ENCODE results near the gene TREH. TPM values are rescaled to one million over a fixed set of nuclear protein-coding genes. Genes with fewer than 3 reads are reported as not detected.

The TREH gene
- total and polyA plus RNA-seq, 2 of the 8 experiments (the other 6 are each of a cell fraction or from before 2014, with no cell fraction given), result 0.03 TPM; not detected in 1

DNA sequence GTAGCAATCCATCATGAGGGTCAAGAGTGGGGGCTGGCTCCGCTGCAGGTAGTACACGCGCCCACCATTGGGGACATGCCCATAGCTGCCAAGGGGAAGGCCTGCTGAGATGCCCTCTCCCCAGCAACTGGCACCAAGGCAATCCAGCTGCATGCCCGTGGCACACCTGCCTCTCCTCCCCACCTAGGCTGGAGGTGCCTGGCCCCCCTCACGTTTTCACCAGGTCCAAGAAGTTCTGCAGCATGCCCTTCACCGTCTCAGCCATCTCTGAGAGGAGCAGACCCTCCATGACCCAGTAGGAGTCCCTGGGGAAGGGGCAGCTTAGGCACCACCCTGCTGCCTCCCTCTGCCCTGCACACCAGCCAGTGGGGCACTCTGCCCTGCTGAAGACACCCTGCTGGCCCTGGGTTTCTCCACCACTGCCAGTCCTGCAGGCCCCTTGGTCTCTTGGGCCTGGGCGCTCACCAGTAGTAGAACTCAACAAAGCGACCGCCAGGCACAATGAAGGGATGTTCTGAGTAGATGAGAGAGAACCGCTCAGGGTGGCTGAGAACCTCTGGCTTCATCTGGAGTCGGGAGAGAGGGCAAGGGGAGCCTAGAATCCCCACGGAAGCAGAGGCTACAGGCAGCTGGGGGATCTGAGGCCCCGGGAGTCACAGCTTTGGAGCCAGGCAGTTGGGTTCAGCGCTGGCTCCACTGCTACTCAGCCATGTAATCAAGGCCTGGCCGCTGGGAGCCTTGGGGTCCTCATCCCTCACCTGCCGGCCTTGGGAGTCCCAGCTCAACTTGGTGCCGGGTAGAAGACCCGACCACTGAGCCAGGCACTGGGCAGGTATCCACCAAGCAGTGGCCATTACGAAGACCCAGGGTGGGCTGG, 17.8 kb downstream of the TREH start (continued):
- TF ChIP-seq, protein P1, sequence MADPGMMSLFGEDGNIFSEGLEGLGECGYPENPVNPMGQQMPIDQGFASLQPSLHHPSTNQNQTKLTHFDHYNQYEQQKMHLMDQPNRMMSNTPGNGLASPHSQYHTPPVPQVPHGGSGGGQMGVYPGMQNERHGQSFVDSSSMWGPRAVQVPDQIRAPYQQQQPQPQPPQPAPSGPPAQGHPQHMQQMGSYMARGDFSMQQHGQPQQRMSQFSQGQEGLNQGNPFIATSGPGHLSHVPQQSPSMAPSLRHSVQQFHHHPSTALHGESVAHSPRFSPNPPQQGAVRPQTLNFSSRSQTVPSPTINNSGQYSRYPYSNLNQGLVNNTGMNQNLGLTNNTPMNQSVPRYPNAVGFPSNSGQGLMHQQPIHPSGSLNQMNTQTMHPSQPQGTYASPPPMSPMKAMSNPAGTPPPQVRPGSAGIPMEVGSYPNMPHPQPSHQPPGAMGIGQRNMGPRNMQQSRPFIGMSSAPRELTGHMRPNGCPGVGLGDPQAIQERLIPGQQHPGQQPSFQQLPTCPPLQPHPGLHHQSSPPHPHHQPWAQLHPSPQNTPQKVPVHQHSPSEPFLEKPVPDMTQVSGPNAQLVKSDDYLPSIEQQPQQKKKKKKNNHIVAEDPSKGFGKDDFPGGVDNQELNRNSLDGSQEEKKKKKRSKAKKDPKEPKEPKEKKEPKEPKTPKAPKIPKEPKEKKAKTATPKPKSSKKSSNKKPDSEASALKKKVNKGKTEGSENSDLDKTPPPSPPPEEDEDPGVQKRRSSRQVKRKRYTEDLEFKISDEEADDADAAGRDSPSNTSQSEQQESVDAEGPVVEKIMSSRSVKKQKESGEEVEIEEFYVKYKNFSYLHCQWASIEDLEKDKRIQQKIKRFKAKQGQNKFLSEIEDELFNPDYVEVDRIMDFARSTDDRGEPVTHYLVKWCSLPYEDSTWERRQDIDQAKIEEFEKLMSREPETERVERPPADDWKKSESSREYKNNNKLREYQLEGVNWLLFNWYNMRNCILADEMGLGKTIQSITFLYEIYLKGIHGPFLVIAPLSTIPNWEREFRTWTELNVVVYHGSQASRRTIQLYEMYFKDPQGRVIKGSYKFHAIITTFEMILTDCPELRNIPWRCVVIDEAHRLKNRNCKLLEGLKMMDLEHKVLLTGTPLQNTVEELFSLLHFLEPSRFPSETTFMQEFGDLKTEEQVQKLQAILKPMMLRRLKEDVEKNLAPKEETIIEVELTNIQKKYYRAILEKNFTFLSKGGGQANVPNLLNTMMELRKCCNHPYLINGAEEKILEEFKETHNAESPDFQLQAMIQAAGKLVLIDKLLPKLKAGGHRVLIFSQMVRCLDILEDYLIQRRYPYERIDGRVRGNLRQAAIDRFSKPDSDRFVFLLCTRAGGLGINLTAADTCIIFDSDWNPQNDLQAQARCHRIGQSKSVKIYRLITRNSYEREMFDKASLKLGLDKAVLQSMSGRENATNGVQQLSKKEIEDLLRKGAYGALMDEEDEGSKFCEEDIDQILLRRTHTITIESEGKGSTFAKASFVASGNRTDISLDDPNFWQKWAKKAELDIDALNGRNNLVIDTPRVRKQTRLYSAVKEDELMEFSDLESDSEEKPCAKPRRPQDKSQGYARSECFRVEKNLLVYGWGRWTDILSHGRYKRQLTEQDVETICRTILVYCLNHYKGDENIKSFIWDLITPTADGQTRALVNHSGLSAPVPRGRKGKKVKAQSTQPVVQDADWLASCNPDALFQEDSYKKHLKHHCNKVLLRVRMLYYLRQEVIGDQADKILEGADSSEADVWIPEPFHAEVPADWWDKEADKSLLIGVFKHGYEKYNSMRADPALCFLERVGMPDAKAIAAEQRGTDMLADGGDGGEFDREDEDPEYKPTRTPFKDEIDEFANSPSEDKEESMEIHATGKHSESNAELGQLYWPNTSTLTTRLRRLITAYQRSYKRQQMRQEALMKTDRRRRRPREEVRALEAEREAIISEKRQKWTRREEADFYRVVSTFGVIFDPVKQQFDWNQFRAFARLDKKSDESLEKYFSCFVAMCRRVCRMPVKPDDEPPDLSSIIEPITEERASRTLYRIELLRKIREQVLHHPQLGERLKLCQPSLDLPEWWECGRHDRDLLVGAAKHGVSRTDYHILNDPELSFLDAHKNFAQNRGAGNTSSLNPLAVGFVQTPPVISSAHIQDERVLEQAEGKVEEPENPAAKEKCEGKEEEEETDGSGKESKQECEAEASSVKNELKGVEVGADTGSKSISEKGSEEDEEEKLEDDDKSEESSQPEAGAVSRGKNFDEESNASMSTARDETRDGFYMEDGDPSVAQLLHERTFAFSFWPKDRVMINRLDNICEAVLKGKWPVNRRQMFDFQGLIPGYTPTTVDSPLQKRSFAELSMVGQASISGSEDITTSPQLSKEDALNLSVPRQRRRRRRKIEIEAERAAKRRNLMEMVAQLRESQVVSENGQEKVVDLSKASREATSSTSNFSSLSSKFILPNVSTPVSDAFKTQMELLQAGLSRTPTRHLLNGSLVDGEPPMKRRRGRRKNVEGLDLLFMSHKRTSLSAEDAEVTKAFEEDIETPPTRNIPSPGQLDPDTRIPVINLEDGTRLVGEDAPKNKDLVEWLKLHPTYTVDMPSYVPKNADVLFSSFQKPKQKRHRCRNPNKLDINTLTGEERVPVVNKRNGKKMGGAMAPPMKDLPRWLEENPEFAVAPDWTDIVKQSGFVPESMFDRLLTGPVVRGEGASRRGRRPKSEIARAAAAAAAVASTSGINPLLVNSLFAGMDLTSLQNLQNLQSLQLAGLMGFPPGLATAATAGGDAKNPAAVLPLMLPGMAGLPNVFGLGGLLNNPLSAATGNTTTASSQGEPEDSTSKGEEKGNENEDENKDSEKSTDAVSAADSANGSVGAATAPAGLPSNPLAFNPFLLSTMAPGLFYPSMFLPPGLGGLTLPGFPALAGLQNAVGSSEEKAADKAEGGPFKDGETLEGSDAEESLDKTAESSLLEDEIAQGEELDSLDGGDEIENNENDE (IDR thresholded peaks at IDR 0.05; ENCODE audit: insufficient replicate concordance, low read length), result no peak
- TF ChIP-seq FOSL1 (IDR thresholded peaks at IDR 0.05; ENCODE audit: insufficient read depth, low read depth, low read length) (no peak), TEAD4 (IDR thresholded peaks at IDR 0.05; ENCODE audit: low read depth, low read length) (no peak), CTBP2 (IDR thresholded peaks at IDR 0.05; ENCODE audit: borderline replicate concordance, insufficient read depth, insufficient read length, low read length) (no peak), RBBP5 (IDR thresholded peaks at IDR 0.05; ENCODE audit: borderline replicate concordance, low read depth, low read length) (no peak)
- TF ChIP-seq, protein P2, sequence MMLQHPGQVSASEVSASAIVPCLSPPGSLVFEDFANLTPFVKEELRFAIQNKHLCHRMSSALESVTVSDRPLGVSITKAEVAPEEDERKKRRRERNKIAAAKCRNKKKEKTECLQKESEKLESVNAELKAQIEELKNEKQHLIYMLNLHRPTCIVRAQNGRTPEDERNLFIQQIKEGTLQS (IDR thresholded peaks at IDR 0.05; ENCODE audit: insufficient read depth, low read depth, low read length), result no peak
- TF ChIP-seq, protein P3, sequence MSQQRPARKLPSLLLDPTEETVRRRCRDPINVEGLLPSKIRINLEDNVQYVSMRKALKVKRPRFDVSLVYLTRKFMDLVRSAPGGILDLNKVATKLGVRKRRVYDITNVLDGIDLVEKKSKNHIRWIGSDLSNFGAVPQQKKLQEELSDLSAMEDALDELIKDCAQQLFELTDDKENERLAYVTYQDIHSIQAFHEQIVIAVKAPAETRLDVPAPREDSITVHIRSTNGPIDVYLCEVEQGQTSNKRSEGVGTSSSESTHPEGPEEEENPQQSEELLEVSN (IDR thresholded peaks at IDR 0.05), result no peak
